Jurkat, Clone E6-1 (cell line): Measurements from ENCODE around the gene HTR7.
A peak's percentile ranks its signal among the peaks of the same experiment; 100 is the strongest.

Source experiments
- DNase-seq: peaks from one replicate; pipeline ENCODE4 v3.0.0-alpha.2; 2011; ENCODE audit warnings: low read depth, low spot score
- H3K4me3 ChIP-seq: 2 replicates; pipeline ENCODE4 v1.5.1; 2011; ENCODE audit warnings: mild to moderate bottlenecking, low read length, control low read depth, moderate library complexity

The HTR7 gene

DNA sequence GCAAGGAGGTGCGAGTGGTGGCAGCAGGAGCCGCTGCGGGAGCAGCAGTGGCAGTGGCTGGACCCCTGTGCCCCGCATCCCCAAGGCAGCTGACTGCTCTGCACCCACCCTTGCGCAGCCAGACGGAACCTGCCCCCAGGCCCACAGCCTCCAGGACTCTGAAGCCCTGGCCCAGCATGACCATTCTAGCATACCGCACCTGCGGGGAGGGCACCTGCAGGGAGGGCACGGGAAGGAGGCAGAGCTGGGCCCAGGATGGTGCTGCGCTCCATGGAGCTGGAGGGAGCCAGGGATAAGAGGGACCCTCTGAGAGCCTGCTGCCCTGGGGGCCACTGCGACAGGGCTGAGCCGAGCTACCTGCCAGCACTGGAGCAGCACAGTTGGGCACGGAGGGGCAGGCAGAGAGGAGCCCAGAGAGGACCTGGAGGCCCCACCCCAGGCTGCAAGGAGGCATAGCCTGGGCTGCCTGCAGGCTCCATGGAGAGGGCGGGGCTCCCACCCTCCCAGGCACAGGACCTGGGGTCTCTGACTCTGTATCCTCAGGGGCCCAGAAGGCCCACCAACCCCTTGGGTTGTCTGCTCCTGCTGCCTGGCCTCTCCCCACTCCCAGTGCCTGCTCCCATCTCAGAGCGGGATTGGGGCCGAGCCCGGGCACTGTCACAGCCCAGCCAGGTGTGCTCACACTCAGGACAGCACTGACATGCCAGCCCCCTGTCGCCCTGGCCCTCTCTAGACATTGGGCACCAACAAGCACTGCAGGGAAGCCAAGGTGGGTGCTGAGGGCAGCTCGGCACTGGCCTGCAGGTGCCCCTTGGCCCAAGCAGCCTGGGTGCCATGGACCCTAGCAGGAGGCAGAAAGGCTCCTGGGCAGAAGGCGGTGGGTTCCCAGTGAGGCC lies 87.6 kb downstream of the HTR7 start:
- H3K4me3 ChIP-seq: no peak overlapping the region
- DNase-seq: no peak

DNA sequence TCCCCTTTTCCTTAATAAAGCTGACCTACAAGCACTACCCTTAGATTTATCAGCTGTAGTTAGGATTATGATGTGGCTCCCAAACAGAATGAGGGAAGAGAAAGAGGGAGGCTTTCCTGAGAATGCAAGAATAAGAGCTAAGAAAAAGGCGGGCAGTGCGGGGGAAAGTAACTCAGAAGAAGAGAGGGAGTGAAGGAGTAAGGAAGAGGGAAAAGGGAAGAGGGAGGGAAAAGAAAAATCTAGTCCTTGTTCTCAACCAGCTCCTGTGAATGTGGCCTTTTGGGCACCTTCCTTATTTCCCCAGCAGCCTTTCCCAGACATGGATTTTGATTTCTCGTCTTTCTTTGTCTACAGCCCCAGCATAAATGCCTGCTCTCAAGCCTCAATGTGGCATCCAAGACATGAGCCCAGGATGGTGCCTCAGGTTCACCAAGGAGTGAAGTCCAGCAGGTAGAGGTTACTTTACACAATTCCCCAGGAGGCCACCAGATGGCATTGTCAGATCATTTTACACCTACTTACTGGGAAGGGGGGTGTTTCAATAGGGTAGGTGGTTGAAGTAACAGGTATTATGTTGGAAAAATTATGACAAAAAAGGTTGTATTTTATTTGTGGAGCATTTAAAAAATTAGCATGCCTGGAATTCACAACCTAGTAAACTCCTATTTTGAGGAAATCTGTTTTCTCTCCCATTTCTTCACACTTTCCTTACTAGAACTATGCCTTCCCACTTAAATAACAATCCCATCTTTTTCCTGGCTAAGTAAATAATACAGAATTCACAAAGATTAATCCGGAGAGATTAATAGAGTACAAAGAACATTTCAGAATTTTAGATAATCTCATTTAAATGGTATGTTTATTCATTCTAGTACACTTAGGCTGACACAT lies 106.5 kb downstream of the HTR7 start:
- H3K4me3 ChIP-seq: no peak overlapping the region
- DNase-seq: peak; percentile 41

DNA sequence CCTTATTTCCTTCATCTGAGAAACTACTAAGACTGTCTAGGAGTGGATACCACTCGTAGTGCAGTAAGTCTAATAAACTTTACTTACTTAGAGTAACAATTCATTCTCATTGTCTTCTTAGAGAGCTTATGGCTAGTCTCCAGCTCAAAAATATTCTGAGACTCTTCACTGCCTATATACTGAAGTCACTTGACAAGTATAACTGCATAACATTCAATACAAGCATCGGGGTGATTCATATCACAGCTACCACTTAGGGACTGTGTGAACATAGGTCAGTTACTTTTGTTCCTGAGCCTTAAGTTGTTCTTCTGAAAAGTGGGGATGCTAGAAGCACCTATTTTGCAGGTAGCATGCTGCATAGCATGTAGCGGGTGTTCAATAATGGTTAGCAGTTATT lies 111.0 kb downstream of the HTR7 start:
- no peak overlapping the region for H3K4me3 ChIP-seq
- DNase-seq: no peak

DNA sequence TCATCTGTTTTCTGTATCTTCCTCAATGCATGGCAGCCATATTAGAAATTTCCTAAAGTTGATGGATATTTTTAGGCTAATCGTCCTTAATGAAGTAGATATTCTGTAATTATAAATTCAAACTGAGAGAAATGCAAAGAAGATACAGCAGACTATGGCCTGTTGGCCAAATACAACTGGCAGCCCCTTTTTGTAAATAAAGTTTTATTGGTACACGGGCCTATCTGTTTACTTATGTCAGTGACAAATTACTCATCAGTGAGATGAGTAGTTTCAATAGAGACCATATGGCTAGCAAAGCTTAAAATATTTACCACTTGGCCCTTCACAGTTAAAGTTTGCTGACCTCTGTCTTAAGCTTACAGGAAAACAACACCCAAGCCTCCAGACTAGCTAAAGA lies 112.3 kb downstream of the HTR7 start:
- H3K4me3 ChIP-seq: no peak overlapping the region
- no peak for DNase-seq

DNA sequence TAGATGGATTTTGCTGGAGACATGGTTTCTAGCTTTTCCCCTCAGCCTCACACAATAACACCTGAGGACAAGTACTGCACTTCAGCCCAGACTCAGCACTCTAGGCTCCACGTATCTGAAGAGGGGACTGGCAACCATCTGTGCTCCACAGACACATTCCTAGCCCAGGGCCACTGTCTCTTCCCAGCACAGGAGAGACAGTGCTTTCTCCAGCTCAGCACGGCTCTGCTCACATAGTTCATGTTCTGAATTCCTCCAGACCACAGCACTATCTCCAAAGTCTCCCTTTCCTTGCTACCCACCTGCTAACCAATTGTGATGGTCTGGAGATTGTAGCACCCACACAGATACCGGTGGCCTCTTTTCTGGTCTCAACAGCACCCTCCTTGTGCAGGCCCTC lies 114.5 kb downstream of the HTR7 start:
- H3K4me3 ChIP-seq: no peak overlapping the region
- no peak for DNase-seq

DNA sequence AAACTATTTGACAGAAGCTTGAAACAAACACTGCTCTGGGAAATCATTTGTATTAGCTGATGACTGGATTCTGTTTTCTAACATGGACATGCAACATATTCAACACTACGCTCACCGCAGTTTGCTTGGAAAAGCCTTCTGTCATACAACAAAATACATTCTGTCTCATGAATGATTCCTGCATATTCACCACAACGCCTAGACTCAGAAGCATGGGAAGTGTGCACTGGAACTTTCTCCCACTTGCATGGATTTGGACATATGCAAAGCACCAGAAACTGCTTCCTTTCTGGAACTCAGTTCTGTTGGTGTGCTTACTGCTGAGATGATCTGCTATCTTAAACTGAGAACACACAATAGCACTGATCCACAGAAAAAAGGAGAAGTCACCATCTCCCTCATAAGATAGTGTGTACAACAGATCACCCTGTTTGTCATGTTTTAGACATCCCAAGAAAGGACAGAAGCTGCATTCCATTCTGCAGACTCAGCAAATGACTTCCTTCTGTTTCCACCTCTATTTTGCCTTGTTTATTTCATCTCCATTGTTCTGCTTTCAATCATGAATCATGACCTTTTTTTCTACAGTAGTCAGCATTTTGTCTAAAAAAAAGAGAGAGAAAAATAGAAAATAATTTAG lies 115.8 kb downstream of the HTR7 start:
- no peak for DNase-seq
- H3K4me3 ChIP-seq: no peak overlapping the region

DNA sequence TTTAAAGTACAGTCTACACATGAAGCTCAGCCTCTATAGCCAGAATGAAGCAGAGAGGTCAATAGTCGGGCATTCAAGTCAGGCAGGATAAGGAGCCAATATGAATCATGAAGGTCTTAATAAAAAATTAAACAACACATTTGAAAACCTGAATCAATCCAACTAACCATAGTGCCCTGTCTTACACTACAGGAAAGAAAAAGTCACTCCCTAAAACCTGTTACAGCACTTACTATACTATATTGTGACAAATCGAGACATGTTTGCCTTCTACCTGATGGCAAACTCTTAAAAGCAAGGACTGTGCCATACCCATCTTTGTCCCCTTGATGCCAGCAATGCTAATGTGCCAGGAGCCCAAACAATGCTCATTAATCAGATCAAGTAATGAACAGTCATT lies 117.6 kb downstream of the HTR7 start:
- no peak for DNase-seq
- no peak overlapping the region for H3K4me3 ChIP-seq

DNA sequence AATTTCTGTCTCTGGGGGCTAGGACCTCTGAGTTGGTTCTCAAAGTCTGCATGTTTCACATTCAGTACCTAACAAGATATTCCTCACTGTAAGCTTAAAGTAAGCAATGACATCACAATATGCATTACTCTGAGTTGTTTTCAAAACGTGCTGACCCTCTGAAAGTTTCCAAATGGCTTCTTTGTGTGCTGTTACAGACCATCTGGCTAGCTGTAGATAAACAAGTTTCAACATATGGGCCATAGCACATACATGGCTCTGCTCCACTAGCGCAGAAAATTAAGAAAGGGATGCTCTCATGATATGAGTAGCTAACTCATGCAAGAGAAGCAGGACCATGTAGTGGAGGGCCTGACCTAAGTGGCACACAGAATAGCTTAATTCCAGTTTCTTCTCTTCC lies 119.0 kb downstream of the HTR7 start:
- DNase-seq: no peak
- no peak overlapping the region for H3K4me3 ChIP-seq

DNA sequence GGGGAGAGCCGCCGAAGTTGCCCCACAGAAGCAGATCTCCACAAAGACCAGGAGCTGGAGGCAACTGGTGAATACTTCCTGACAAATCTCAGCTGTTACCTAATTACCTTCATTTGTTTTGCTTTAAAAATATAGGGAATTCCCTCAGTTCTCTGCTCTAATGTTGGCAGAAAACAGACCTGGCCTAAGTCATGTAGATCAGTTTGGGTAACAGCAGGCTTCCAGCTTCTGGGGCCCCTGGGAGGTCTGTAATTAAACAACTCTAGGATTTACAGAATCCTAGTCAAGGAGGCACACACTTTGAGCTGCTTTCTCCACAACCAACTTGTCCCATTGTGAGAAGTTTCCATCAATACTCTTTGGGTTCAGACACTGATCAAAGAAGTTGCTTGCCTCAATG lies 123.4 kb downstream of the HTR7 start:
- H3K4me3 ChIP-seq: no peak overlapping the region
- no peak for DNase-seq

DNA sequence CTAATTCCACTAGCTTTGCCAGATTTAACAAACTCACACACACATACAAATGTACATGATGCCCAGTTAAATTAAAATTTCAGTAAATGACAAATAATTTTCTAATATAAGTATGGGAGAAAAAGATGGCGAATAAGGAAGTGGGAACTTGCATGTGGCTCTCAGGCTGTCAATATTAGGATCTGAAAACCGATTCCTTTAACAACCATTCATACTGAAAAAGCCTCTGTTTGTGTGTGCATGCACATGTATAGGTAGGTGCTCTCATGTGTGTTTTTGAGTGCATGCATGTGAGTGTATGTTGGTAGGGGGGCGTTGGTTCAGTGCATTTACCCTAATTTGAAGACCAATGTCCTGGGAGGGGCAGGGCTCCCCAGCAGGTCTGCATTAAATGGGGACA lies 125.3 kb downstream of the HTR7 start:
- H3K4me3 ChIP-seq: no peak overlapping the region
- DNase-seq: no peak

DNA sequence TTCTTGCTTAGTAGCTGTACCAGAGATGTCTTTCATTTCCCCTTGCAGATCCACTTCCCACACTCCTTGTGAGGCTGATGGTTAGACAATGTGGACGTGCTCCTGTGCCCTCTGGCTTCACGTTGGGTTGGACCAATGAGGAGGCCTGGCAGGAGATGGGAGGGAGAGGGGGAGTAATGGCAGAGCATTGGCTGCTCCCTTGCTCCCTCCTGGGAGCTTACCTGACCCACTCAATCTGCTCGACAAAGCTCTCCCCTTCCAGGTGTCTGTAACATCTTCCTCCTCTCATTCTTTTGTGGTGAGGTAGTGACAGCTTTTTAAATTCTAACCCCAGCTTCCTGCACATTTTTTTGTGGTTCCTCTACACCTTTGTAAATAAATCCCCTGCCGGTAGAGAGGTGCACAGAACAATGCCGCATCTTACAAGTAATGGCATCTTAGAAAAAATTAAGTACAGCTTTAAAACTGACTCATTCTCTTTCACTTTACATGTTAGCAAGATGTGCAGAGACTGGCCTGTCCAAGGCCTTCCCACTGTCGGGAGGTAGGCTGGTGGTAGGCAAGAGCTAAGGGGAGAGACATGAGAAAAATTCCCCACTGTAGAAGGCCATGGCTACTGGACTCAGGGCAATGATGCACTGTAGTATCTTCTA lies 134.3 kb downstream of the HTR7 start:
- peak; percentile 88 for DNase-seq
- no peak overlapping the region for H3K4me3 ChIP-seq

DNA sequence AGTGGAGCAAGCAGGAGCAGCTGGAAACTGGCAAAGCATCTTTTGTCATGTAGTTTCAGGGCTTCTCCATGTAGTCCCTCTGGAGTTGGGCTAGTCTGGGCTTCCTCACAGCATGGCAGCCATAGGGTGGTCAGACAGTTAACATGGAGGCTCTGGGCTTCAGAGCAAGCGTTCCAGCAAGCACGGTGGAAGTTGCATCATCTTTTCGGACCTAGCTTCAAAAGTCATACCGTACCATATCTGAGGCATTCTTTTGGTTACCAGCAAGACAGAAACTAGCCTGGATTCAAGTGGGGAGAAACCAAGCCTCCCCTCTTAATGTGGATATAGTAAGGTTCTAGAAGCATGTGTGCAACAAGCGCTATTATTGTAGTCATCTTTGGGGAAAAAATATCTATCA lies 135.0 kb downstream of the HTR7 start:
- no peak for DNase-seq
- no peak overlapping the region for H3K4me3 ChIP-seq

DNA sequence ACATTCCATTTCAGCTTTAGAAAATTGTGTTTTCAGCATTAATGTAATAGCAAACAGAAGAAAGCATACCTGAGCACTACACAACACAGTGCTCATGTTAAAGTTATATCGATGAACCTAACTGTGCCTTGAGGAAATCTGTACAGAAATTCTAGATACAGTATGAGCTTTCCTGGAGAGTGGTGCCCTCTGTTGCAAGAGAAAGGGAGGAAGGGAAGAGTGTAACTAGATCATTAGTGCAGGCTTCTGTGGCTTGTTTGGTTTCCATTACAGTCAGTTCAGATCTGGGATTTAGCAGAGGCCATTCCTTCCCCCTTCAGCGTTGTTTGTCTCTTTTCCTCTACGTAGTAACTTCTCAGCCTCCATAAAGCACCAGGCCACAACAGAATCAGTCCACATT lies 139.7 kb downstream of the HTR7 start:
- no peak overlapping the region for H3K4me3 ChIP-seq
- no peak for DNase-seq

DNA sequence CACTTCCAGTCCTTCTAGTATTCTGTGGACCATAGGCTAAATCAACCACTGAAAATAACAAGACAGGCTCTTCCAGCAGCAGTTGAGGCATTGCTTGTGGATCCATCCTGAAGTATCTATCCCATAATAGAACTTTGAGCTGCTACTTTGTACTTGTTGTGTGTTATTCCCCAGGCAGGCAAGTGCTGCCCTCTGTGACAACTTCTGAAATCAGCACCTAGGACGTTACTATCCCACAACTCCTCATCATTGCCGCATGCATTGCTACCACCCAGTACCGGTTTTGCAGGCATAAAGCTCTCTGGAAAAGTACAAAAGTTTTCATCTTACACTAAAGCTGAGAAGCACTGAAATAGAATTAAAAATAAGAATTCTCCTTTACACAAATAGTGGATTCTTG lies 145.3 kb downstream of the HTR7 start:
- no peak for DNase-seq
- H3K4me3 ChIP-seq: no peak overlapping the region

DNA sequence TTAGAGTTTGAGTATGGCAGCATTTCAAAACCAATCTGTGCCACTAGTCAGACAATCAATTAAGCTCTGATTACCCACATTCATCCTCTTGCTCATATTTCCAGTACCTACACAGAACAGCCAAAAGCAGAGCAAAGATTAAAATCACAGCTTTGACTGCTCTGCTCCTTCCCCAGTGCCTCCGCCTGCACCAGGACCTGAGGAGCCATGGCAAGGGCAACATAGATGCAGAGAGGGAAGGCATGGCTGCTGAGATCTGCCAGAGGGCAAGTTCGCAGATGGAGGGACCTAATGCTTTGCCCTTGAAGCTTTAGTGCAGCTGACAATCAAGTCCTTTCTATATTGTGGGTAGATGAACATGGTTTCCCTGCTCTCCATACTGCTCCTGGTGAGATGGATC lies 148.1 kb downstream of the HTR7 start:
- no peak for DNase-seq
- no peak overlapping the region for H3K4me3 ChIP-seq

DNA sequence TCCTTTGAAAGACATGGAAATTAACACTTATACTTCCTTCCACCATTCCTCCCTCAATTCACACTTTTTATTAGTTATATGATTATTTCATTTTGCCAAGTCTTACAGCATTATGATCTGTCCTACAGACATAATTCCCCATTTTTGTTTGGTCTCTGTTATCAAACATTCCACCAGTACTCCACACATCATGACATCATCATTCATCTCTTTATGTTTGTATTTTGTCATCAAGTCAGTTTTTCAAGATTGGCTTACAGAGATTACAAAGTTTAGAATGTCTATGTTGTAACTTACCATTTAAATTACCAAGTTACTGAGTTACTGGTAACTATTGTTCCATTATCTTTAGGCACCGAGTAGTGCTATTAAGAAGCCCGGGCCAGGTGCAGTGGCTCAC lies 150.2 kb downstream of the HTR7 start:
- no peak overlapping the region for H3K4me3 ChIP-seq
- DNase-seq: no peak

DNA sequence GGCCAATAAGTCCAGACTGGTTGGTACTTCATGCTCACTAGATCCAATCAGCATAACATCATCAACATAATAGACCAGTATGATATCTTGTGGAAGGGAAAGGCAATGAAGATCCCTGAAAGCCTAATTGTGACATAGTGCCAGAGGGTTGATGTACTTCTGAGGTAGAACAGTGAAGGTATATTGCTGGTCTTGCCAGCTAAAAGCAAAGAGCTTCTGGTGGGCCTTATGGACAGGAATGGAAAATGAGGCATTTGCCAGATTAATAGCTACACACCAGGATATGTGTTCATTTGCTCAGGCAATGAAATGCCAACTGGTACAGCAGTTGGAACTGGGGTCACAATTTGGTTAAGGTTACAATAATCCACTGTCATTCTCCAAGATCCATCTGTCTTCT lies 156.4 kb downstream of the HTR7 start:
- DNase-seq: no peak
- H3K4me3 ChIP-seq: no peak overlapping the region

DNA sequence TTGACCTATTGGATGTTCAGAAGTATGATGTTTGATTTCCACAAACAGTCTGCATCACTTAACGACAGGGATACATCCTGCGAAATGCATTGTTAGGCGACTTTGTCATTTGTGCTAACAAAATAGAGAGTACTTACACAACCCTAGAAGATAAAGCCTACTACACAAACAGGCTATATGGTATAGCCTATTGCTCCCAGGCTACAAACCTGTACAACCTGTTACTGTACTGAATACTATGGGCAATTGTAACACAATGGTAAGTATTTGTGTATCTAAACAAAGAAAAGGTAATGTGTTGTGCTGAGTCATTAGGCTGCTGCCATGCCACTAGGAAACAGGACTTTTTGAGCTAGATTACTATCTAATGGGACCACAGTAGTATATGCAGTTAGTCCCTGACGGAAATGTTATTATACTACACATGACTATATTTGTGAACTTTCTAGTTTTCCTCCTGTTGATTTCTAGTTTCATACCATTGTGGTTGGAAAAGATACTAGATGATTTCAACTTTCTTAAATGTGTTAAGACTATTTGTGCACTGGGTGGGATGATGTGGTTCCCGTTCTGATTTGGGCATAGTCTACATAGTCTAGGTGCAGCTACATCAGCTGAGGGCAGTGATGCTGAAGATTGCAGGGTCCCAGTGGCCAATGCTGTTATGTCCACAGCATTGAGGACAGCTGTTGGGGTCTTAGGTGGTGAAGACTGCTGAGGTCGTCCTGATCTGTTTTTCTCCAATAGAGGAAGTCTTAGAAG lies 161.7 kb downstream of the HTR7 start:
- DNase-seq: no peak
- no peak overlapping the region for H3K4me3 ChIP-seq
